Activated CD8-positive, alpha-beta memory T cell treated with anti-CD3 and anti-CD28 coated beads for 48 hours (primary cell): ENCODE results near the gene OSBPL3.
"Not testable (repeated sequence)": the region's sequence is repeated elsewhere in the genome, so short reads cannot be mapped to it uniquely, and the experiment has no call there.

Source experiments
- DNase-seq, 3 experiments: peaks; one replicate each; pipeline ENCODE4 v3.0.0-alpha.2; 2020; ENCODE audit warnings: low read depth in 2 of 3, low spot score in 2 of 3

OSBPL3 gene

GRCh38 chr7:24979863-24980533 lies at the start of gene OSBPL3:
OSBPL3 (minus strand) TSS chr7:24980178; CDS start chr7:24892472, 87,706 bp downstream.
- DNase-seq, result peak; percentile 92 to 95 (median 95)

GRCh38 chr7:25029075-25029474 lies 49.1 kb upstream of the OSBPL3 start:
- no peak for DNase-seq

GRCh38 chr7:25028370-25029021 lies 48.5 kb upstream of the OSBPL3 start:
- DNase-seq, result no peak

GRCh38 chr7:25026156-25026555 lies 46.2 kb upstream of the OSBPL3 start:
- DNase-seq, result no peak

- DNase-seq, result no peak
Observed at GRCh38 chr7:25025218-25025671, 45.3 kb upstream of the OSBPL3 start.

- no peak for DNase-seq
Observed at GRCh38 chr7:25024066-25024465, 44.1 kb upstream of the OSBPL3 start.

- DNase-seq, result not testable (repeated sequence)
Observed at GRCh38 chr7:25017671-25018070, 37.7 kb upstream of the OSBPL3 start.

- no peak for DNase-seq
Observed at GRCh38 chr7:25014756-25015155, 34.8 kb upstream of the OSBPL3 start.

GRCh38 chr7:25012710-25013109 lies 32.7 kb upstream of the OSBPL3 start:
- not testable (repeated sequence) for DNase-seq

- DNase-seq, result no peak
Observed at GRCh38 chr7:25012254-25012653, 32.3 kb upstream of the OSBPL3 start.

- no peak for DNase-seq
Observed at GRCh38 chr7:25009257-25009656, 29.3 kb upstream of the OSBPL3 start.

GRCh38 chr7:25007668-25008067 lies 27.7 kb upstream of the OSBPL3 start:
- no peak for DNase-seq

GRCh38 chr7:25006276-25006675 lies 26.3 kb upstream of the OSBPL3 start:
- no peak for DNase-seq

- DNase-seq, result no peak
Observed at GRCh38 chr7:25005658-25006057, 25.7 kb upstream of the OSBPL3 start.

GRCh38 chr7:25002786-25003185 lies 22.8 kb upstream of the OSBPL3 start:
- no peak for DNase-seq

- no peak for DNase-seq
Observed at GRCh38 chr7:24995466-24995865, 15.5 kb upstream of the OSBPL3 start.

GRCh38 chr7:24992314-24992713 lies 12.3 kb upstream of the OSBPL3 start:
- no peak for DNase-seq

- no peak for DNase-seq
Observed at GRCh38 chr7:24991353-24991752, 11.4 kb upstream of the OSBPL3 start.

- DNase-seq, result no peak
Observed at GRCh38 chr7:24987331-24987842, 7.4 kb upstream of the OSBPL3 start.

- no peak for DNase-seq
Observed at GRCh38 chr7:24982917-24983316, 2.9 kb upstream of the OSBPL3 start.

GRCh38 chr7:24981171-24981951 lies 1.4 kb upstream of the OSBPL3 start:
- peak in 1 of 3 experiments; percentile 26 for DNase-seq
